Measurements from ENCODE around the gene COLEC12.
"Not testable (repeated sequence)": the region's sequence is repeated elsewhere in the genome, so short reads cannot be mapped to it uniquely, and the experiment has no call there.

The COLEC12 gene

DNA sequence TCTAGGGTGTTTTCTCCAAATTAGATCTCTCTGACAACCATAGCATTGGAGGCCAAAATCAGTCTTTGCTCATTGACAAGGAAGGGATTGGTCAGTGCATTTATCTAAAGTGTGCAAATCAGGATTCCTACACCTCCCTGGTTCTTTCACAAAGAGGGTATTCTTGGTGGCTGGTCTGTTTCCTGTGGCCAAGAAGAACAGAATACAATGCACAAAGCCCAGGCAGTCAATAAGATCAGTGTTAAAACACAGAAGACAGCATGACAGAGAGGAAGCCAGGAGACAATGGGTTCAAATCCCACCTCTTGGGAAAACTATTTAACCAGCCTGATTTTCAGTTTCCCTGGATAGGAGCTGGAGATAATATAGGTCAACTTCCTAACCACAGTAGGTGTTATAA, 186.6 kb downstream of the COLEC12 start:
- DNase-seq = peak; percentile 59

DNA sequence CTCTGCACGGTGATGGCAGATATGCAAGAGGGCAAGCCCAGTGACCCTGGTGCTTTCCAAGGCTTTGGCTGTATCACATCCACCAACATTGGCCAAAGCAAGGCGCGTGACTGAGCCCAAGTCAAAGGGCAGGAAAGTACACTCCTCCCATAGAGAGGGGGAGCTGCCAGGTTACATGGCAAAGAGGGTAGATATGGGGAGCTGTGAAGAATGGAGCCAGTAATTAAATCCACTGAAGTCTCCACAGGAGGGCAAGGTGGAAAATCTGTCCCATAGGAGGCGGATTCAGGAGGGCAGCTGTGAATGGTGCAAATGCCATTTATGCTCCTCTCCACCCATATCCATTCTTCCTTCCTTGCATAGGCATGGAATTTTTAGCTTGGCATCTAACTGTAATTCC, 188.1 kb downstream of the COLEC12 start:
- DNase-seq = no peak

DNA sequence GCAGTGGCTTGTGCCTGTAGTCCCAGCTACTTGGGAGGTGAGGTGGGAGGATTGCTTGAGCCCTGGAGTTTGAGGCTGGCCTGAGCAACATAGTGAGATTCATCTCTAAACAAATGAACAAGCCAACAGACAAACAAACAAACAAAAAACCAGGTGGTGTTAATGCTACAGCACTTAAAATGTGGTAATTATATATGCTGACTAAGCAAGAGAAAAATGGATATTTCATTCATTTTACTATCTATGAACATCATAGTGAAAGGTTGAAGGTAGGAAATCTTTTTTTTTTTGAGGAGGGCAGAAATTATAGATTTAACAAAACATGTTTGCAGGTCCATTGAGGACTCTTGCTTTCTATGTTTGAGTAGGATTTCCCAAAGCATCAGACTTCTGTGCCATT, 190.5 kb downstream of the COLEC12 start:
- DNase-seq = no peak

DNA sequence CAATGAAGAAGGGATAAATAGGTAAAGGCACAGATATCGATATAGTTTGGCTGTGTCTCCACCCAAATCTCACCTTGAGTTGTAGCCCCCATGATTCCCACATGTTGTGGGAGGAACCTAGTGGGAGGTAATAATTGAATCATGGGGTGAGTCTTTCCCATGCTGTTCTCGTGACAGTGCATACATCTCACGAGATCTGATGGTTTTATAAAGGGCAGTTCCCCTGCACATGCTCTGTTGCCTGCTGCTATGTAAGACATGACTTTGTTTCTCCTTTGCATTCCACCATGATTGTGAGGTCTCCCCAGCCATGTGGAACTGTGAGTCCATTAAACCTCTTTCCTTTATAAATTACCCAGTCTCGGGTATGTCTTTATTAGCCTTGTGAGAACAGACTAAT, 192.4 kb downstream of the COLEC12 start:
- DNase-seq = not testable (repeated sequence)

DNA sequence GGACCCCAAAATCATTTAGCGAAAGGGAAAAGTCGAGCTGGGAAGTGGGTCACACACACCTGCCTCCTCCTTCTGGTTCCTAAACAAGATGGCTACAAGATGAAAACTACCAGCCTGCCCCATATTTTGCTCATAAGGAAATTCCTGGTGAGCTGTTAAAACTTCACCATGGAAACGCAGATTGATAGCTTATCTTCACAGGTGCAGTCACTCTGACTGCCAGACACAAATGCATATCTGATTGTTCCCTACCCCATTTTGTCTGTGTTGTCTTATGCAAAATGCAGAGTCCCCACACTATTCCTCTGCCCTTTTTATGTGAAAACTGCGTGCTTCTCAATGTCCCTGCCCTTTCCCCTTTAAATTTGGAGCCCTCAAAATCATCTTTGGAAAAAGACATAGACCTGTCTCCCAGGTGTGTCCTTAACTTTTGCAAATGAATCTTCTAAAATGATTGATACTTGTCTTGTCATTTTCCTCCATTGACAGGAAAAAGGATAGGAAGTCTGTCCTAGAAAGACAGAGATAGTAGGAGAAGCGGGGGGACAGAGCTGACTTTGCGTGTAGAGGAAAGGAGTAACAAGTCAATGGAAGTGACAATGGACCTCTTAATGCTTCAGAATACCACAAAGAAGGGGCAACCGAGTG, 193.8 kb downstream of the COLEC12 start:
- DNase-seq = no peak

DNA sequence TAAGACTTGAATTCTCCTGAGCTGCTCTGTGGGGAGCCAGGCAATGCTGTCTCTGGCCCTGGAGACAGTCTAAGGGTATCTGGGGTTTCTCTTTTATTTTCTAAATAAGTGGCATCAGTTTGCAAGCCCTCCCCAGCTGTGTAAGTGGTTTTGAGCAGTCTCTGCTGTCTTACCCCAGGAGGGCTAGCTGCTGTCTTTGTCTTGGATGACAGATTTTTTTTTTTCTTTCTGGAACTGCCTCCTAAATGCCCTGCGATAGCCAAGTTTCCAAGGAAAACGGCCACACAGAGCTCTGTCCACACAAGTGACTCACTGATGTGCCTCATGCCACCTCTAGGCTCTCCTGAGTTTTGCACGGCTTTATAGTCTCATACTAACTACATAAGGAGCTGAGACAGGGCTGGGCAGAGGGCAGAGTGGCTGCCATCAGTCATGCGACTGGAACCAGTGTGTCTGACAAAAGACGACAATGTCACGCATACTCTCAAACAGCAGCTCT, 195.4 kb downstream of the COLEC12 start:
- DNase-seq = no peak

DNA sequence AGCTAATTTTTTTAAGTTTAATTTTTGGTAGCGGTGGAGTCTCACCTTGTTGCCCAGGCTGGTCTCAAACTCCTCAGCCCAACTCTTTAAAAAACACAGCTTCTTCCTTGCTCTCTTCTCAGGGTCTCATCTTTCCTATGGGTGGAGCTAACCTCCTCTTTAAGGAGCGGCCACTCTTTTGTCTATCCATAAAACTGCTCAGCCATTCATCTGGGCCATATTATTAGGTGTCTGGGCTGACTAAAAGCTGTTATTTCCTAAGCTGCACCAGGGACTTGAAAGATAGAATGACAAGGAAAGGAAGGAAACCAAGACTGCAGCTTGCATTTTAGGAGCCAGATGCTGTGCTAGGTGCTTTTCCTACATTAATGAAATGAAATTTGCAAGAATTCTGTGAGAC, 196.9 kb downstream of the COLEC12 start:
- no peak for DNase-seq

DNA sequence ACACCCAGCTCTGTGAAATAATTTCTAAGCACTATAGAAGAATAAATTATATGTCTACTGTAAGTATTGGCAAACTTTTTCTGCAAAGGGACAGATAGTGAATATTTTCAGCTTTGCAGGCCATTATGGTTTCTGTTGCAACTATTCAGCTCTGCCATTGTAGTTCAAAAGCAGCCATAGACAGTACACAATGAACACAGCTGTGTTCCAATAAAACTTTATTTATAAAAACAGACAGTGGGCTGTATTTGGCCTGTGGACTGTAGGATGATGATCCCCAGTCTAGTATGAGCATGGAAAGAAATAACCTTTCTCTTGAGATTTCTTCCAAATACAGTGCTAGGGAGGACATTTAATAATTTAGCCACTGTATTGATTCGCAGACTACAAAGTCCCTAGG, 197.5 kb downstream of the COLEC12 start:
- DNase-seq = no peak

DNA sequence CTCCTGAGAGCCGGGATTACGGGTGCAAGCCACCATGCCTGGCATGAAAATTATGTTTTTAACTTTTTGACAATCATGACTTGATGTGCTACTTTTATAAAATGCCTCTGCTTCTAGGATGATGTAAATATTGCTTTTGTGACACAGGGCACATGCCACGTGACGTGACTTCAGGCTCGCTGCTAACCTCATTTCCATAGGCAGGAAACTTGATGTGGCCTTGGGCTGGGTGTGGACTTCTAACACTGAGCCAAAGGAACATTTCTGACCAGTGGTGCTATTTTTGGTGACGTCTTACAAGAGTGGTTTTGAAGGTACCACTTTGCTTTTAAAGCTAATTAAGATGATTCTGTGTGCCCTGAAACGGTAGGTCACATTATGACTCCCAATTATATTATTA, 198.4 kb downstream of the COLEC12 start:
- no peak for DNase-seq

DNA sequence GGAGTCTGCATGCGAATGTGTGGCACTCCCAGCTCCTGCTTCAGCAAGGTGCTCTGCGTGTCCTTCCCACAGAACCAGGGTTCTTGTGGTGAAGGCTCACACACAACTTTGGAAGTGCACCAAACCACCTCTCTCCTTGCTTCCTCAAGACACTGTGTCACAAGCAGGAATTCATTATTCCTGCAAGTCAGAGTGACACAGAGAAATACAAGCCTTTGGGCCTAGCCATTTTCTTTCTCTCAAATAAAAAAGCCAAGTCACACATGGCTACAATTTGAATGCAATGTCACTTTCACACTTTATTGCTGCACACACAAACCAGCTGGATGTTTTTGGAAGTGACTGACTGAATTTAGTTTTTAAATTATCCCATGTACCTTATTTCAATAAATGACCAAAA, 202.6 kb downstream of the COLEC12 start:
- no peak for DNase-seq

DNA sequence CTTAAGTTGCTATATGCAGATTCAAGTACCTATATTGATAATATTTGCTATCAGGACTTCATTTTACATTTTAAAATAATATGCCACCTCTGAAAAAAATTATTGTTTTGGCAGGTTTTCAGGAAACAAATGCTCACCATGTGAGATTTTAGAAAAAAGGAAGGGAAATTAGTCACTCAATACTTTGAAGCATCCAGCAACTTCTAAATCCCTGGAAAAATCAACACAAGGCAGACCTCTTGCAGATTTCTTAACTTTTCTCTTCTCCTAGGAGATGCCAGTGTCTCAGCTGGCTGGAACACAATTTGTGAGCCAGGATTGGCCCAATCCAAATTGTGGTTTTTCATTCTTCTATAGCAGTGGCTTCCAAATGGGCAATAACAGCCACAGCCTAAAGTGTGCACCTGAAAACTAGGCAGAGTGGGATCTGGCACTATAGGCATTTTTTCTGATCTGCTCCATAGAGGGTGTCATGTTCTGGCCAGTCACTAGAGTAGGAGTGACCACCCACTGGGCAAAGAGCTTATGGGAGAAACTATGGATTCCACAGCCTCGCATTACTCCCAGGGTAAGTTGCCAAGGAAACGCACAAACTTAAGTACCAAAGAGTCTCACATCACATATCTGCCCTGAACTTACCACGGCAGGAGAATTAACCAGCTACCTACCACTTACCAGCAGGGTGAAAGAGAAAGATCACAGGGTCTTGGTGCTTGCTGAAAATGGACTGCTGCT, 204.6 kb downstream of the COLEC12 start:
- DNase-seq = no peak

DNA sequence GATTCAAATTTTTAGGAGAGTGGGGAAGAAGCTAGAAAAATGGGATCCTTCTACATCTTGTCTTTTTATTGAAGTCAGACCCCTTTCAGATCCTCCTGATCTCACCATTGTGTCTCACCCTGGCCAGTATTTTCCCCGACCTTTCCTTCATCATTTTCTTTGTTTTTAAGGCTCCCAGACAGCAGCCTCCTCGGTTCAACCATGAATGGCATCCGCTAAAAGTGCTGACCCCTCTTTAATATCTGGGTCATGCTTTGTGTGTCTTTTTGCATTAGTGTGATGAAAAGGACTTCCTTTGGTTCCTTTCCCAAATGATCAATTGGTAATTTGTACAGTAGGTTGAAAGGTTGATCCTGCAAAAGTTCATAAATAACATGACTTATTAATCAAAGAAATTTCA, 205.9 kb downstream of the COLEC12 start:
- no peak for DNase-seq

DNA sequence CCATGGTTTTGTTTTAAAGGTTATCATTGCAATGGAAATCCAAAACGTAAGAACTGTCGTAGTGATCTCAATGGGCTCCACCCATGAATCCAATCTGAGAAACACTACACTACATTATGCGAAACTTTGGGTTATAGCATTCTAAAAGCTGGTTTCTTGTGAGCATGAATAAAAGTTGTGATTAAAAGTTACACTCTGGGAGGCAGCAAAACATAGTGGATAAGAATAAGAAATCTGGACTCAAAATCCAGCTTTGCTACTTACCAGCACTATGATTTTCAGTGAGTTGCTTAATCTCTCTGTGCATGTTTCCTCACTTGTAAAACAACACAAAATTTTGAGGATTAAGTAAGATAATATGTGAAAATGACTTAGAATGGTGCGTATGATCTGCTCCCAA, 207.0 kb downstream of the COLEC12 start:
- DNase-seq = no peak

DNA sequence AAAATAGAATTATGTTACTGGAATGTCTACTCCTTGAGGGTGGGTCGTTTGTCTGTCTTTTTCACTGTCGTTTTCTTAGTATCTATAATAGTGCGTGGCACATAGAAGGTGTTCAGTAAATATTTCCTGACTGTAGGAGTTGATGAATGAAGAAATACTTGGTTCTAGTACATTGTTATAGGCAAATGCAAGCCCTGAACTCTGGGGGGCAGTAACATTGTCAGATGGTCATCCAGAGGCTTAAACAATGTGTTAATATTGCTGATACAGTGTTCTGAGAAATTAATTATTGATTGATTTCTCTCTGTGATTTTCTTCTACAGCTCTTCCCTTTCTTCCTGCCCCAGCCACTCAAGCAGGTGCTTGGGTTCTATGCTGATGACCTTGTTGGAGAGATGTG, 208.2 kb downstream of the COLEC12 start:
- no peak for DNase-seq

DNA sequence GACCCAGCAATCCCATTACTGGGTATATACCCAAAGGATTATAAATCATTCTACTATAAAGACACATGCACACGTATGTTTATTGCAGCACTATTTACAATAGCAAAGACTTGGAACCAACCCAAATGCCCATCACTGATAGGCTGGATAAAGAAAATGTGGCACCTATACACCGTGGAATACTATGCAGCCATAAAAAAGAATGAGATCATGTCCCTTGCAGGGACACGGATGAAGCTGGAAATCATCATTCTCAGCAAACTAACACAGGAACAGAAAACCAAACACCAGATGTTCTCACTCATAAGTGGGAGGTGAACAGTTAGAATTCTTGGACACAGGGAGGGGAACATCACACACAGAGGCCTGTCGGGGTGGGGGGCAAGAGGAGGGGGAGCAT, 210.5 kb downstream of the COLEC12 start:
- DNase-seq = not testable (repeated sequence)

DNA sequence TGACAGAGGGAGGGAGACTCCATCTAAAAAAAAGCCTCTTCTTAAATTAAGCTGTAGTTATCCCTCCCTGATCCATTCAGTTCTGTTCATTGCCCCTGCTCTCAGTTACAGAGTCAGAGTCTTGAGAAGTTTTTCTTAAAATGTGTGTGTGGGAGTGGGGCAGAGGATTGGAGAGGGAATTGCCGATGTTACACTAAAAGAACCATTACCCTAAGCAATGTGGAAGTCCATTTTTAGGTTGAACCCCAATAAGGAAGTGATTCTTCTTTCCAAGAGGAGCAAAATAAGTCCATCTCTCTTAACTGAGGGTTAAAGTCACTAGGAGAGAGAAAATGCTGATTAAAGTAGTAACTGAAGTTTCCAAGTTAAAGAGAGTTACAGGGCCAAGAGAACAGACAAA, 211.5 kb downstream of the COLEC12 start:
- no peak for DNase-seq

DNA sequence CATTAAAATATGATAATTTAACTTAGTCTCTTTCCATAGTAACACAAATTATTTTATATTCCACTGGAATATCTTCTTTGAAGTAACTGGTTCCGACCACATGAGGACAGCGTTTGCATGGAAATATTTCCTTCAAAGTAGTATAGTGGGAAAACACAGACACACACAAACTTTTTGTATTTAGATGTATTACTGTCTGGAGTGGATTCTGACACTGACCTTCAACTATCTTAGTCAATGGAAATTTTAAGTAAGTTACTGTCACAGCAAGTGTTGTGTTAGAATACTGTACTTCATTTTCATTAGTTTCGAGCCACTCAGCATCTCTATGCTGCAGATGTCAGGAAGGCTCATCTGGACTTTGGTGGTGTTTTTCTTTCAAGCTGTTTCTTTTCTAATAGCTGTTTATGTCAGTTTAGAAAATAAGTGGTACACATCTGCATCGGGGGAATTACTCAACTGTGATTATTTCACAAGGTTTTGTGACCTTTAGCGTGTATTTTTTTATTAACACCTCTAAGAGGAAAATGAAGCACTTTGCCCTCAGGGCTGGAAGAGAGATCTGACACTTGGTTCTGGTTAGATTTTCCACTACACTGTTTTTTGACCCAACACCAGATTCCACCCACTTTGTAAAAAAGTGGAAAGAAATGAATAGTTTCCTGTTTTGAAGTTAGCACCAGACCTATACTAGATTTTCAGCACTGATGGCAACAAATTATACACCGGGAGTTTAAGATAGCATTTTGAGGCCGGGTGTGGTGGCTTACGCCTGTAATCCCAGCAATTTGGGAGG, 213.8 kb downstream of the COLEC12 start:
- no peak for DNase-seq

DNA sequence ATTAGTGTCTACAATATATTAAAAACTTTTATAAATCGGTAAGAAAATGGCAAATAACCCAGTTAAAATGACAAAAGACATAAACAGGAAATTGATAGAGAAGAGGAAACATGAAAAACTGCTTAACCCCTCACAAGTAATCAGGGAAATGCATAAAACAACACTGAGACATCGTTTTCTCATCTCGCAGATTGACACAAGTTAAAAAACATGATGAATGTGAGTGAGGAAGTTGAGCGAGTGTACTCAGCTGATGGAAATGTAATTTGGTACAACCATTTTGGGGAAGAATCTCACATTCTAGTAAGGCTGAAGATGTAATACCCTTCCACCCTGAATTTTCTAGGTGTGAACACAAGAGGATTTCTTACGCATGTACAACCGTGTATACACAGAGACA, 214.7 kb downstream of the COLEC12 start:
- no peak for DNase-seq

DNA sequence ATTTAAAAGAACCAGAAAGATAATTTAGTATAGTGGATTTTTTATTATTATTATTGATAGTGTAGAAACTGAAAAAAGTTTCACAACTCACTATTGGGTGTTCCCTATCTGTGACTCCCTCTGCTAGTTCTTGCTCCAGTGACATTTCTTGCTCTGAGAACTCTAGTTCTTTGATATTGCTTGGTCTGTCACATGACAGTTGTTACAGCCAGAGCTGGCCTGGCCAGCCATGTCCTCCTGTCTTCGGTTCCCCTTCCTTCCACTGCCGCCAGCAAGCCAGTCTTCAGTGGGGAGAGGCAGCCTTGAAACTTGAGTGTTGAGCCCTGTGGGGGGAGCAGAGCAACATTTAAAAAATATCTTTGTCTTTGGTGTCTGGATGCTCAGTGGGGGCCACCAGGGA, 225.0 kb downstream of the COLEC12 start:
- no peak for DNase-seq

DNA sequence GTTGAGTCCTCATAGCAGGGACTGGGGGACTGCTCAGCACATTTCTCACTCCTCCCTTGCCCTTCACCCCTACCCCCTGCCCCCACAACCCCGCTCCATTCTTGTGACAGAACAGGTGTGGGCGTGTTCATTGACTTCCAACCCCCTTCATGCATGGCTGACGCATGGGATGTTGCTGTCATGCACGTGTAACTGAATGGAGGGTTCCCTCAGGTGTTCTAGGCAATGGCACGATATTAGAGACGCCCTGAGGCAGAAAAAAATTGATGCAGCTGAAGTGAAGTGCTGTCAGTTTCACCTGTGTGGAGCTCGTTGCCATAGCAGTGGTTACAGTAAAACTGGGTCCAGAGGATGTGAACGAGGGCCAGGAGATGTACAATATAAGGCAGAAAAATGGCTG, 226.2 kb downstream of the COLEC12 start:
- no peak for DNase-seq

DNA sequence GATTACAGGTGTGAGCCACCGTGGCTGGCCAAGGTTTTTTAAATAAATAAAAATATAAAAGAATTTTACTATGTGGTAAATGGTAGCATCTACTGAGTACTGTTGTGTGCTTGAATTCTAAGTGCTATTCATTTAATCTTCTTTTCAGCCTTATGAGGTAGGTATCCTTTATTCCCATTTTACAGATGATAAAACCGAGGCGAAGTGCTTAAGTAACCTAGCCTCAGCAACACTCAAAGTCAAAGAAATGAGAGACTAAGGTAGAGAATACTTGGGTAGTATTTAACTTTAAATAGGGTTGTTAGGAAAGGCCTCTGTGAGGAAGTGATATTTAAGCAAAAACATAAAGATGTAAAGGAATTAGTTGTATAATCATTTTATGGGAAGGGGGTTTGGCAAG, 227.0 kb downstream of the COLEC12 start:
- no peak for DNase-seq

DNA sequence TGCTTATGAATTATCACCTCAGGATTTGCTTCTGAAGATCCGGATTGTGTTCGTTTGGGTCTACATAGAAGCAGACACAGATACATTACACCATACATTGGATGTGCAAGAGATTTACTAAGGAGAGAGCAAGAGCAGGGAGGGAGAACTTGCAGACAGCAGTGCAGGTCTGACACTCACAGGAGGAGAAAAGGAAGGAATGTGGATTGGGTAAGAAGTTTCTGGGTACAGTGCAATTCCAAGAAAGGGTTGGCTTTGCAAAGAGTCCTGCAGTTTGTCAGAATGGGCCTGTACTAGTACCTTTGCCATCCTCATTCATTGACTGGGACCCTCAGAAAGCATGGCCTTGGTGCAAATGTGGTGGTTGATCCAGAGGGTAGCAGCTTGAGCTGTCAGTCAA, 227.9 kb downstream of the COLEC12 start:
- no peak for DNase-seq

DNA sequence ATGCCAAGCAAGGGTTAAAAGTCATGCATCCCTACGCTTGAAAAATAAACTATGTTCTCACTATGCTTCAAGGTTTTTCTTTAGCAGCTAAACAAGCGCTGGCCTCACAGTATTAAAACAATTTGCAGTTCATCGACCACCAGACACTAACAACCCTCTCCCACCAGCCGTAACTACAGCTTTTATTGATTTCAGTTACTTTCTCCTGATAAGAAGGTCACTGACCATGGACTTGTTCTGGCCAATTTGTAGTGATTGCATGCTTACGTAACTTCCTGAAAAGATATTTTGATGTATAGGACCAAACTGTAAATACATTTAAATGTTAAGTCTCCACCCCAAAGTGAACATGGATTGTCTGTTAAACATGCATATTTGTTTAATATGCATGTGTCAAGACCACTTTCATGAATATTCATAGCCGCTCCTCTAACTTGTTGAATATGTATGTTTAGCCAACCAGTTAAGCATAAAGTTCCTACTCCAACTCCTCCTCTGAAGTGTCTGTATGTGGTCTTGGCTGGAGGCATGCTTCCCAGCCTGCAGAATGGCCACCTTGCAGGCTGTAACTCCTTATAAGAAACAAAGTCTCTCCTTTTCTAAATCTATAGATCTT, 230.9 kb downstream of the COLEC12 start:
- DNase-seq = no peak
